H1 (cell line): ENCODE results near the gene STAT4. TPM values are rescaled to one million over a fixed set of nuclear protein-coding genes. Genes with fewer than 3 reads are reported as not detected.

Experiments
- CTCF ChIA-PET: fragments of 300-600 bp; sonication (Branson Sonifier 250); formaldehyde crosslinking; loops from one replicate; lab custom pipeline; 2021; ENCODE audit not compliant: partially characterized antibody; lab: Charles Lee
- POLR2A ChIA-PET: fragments of 300-600 bp; sonication (Branson Sonifier 250); formaldehyde crosslinking; loops from one replicate; lab custom pipeline; 2021; ENCODE audit warnings: inconsistent platforms; ENCODE audit not compliant: partially characterized antibody; lab: Charles Lee
- DNase-seq, 2 experiments: peaks; one replicate each; pipeline versions ENCODE4 v3.0.0 to v3.0.0-alpha.2; 2010 to 2022; ENCODE audit warnings: low spot score in 2 of 2, low read depth in 1 of 2, mixed read lengths in 1 of 2
- FAIRE-seq: peaks from 2 replicates; lab custom pipeline; 2011; peaks lifted over from hg19 to GRCh38; lab: Jason Lieb, UNC
- H2AFZ ChIP-seq: 2 replicates; pipeline ENCODE4 v1.8.1; 2012; ENCODE audit warnings: low read length, inconsistent platforms
- H2AK5ac ChIP-seq: 2 replicates; pipeline ENCODE4 v1.6.1; 2013; ENCODE audit warnings: low read depth, low read length
- H2BK120ac ChIP-seq: replicated peaks from 2 replicates; pipeline ENCODE3; 2013; ENCODE audit warnings: low read depth, low read length, inconsistent platforms
- H2BK12ac ChIP-seq: 2 replicates; pipeline ENCODE4 v1.6.1; 2013; ENCODE audit warnings: low read depth, low read length
- H2BK15ac ChIP-seq: 2 replicates; pipeline ENCODE4 v1.6.1; 2013; ENCODE audit warnings: low read length
- H2BK20ac ChIP-seq: 2 replicates; pipeline ENCODE4 v1.6.1; 2013; ENCODE audit warnings: low read length
- H2BK5ac ChIP-seq: 2 replicates; pipeline ENCODE4 v1.6.1; 2013; ENCODE audit warnings: low read depth, low read length
- H3K14ac ChIP-seq: 2 replicates; pipeline ENCODE4 v1.6.1; 2013; ENCODE audit warnings: inconsistent platforms; ENCODE audit not compliant: insufficient read length
- H3K18ac ChIP-seq: 2 replicates; pipeline ENCODE4 v1.6.1; 2013; ENCODE audit warnings: low read length; ENCODE audit errors: extremely low read depth
- H3K23ac ChIP-seq: 2 replicates; pipeline ENCODE4 v1.6.1; 2013; ENCODE audit warnings: inconsistent platforms; ENCODE audit not compliant: insufficient read length
- H3K23me2 ChIP-seq: 2 replicates; pipeline ENCODE4 v1.6.1; 2013; ENCODE audit warnings: low read depth, low read length
- H3K27ac ChIP-seq: 2 replicates; pipeline ENCODE4 v1.6.1; 2011; ENCODE audit warnings: low read depth, low read length, inconsistent platforms
- H3K27me3 ChIP-seq, 4 experiments: replicated peaks in 1 of 4; 1 replicate in 1 of 4; 2 replicates in 3 of 4; pipeline versions ENCODE4 v1.6.1 to v1.8.1; 2011 to 2013; ENCODE audit warnings: low read length in 3 of 4, mild to moderate bottlenecking in 3 of 4, inconsistent platforms in 2 of 4, mixed read lengths in 2 of 4, moderate library complexity in 1 of 4; ENCODE audit not compliant: control insufficient read depth in 3 of 4, insufficient read depth in 3 of 4; ENCODE audit errors: extremely low read depth in 1 of 4
- H3K36me3 ChIP-seq, 4 experiments: 2 replicates each; pipeline versions ENCODE4 v1.6.1 to v1.8.1; 2011 to 2013; ENCODE audit warnings: mild to moderate bottlenecking in 4 of 4, low read length in 3 of 4, moderate library complexity in 2 of 4, control low read depth in 1 of 4, inconsistent platforms in 1 of 4; ENCODE audit not compliant: insufficient read depth in 4 of 4, control insufficient read depth in 2 of 4
- H3K4ac ChIP-seq: replicated peaks from 2 replicates; pipeline ENCODE3; 2013; ENCODE audit warnings: low read length, low read depth, mixed read lengths, inconsistent platforms; ENCODE audit not compliant: insufficient read length
- H3K4me1 ChIP-seq, 4 experiments: replicated peaks in 1 of 4; 1 replicate in 1 of 4; 2 replicates in 3 of 4; pipeline versions ENCODE4 v1.6.1 to v1.8.1; 2011 to 2013; ENCODE audit warnings: low read length in 3 of 4, inconsistent platforms in 2 of 4, mixed read lengths in 1 of 4; ENCODE audit not compliant: insufficient read depth in 4 of 4, control insufficient read depth in 3 of 4
- H3K4me2 ChIP-seq, 2 experiments: 2 replicates each; pipeline versions ENCODE4 v1.6.1 to v1.8.1; 2011 to 2013; ENCODE audit warnings: low read depth in 2 of 2, low read length in 2 of 2, control low read depth in 1 of 2, inconsistent platforms in 1 of 2, mild to moderate bottlenecking in 1 of 2; ENCODE audit not compliant: insufficient read depth in 1 of 2
- H3K4me3 ChIP-seq, 4 experiments: fragments of 200-600, 300-600 bp in 1 of 4; sonication (generic), shearing (Covaris generic), sonication (Bioruptor Twin) in 1 of 4; 2 replicates each; pipeline versions ENCODE4 v1.5.1 to v1.8.1; 2011 to 2016; ENCODE audit warnings: low read length in 4 of 4, low read depth in 3 of 4, control low read depth in 2 of 4, inconsistent platforms in 2 of 4, mild to moderate bottlenecking in 2 of 4, mixed read lengths in 1 of 4, moderate library complexity in 1 of 4; ENCODE audit not compliant: insufficient read depth in 2 of 4; ENCODE audit errors: extremely low read depth in 1 of 4
- H3K56ac ChIP-seq: replicated peaks from 2 replicates; pipeline ENCODE3; 2013; ENCODE audit warnings: low read depth, mild to moderate bottlenecking, mixed read lengths, low read length, inconsistent platforms; ENCODE audit not compliant: insufficient read length
- H3K79me1 ChIP-seq: 2 replicates; pipeline ENCODE4 v1.6.1; 2013; ENCODE audit warnings: low read depth, low read length, control low read depth
- H3K79me2 ChIP-seq, 2 experiments: 2 replicates each; pipeline versions ENCODE4 v1.6.1 to v1.8.1; 2012 to 2013; ENCODE audit warnings: low read length in 2 of 2, mild to moderate bottlenecking in 2 of 2, inconsistent platforms in 1 of 2; ENCODE audit not compliant: insufficient read depth in 2 of 2, control insufficient read depth in 1 of 2
- H3K9ac ChIP-seq, 4 experiments: replicated peaks in 1 of 4; 1 replicate in 1 of 4; 2 replicates in 3 of 4; pipeline versions ENCODE4 v1.6.1 to v1.8.1; 2011 to 2013; ENCODE audit warnings: low read depth in 3 of 4, low read length in 3 of 4, control low read depth in 2 of 4, mild to moderate bottlenecking in 2 of 4, moderate library complexity in 2 of 4, inconsistent platforms in 1 of 4; ENCODE audit errors: extremely low read depth in 1 of 4
- H3K9me3 ChIP-seq, 2 experiments: 2 replicates each; pipeline versions ENCODE4 v1.6.1 to v1.8.1; 2012 to 2013; ENCODE audit warnings: mild to moderate bottlenecking in 2 of 2, moderate library complexity in 2 of 2, control low read depth in 1 of 2, inconsistent platforms in 1 of 2, low read depth in 1 of 2, low read length in 1 of 2, mixed read lengths in 1 of 2; ENCODE audit not compliant: insufficient read depth in 2 of 2
- H4K20me1 ChIP-seq, 2 experiments: replicated peaks in 1 of 2; 2 replicates each; pipeline versions ENCODE3 to v1.8.1; 2011 to 2013; ENCODE audit warnings: inconsistent platforms in 2 of 2, low read length in 2 of 2, mild to moderate bottlenecking in 1 of 2; ENCODE audit not compliant: insufficient read depth in 2 of 2, control insufficient read depth in 1 of 2
- H4K5ac ChIP-seq: 2 replicates; pipeline ENCODE4 v1.6.1; 2013; ENCODE audit warnings: low read length, low read depth, mixed read lengths, inconsistent platforms; ENCODE audit not compliant: insufficient read length
- H4K8ac ChIP-seq: 2 replicates; pipeline ENCODE4 v1.8.0; 2013; ENCODE audit warnings: mild to moderate bottlenecking, moderate library complexity, low read length, inconsistent platforms; ENCODE audit not compliant: insufficient read depth; ENCODE audit errors: extremely low read depth
- H4K91ac ChIP-seq: replicated peaks from 2 replicates; pipeline ENCODE3; 2013; ENCODE audit warnings: low read length, mixed read lengths, inconsistent platforms; ENCODE audit not compliant: insufficient read length
- CREB1 ChIP-seq: IDR thresholded peaks from 2 replicates; pipeline ENCODE4 v1.6.1; 2012; ENCODE audit warnings: inconsistent platforms
- E2F6 ChIP-seq: IDR thresholded peaks from 2 replicates; pipeline ENCODE4 v1.6.1; 2012; ENCODE audit warnings: inconsistent platforms
- EZH2 ChIP-seq: fragments of 200-600 bp; sonication (generic); IDR thresholded peaks from 2 replicates; pipeline ENCODE4 v1.7.1; 2012; ENCODE audit warnings: low read depth, mild to moderate bottlenecking, moderate library complexity, low read length, inconsistent platforms; ENCODE audit not compliant: severe bottlenecking
- FOSL1 ChIP-seq: IDR thresholded peaks from 2 replicates; pipeline ENCODE4 v1.6.1; 2011; ENCODE audit warnings: mild to moderate bottlenecking, low read depth, low read length, moderate library complexity; ENCODE audit not compliant: insufficient read depth
- HDAC2 ChIP-seq, 2 experiments: fragments of 300-600 bp in 1 of 2; sonication (generic) in 1 of 2; IDR thresholded peaks; 2 replicates each; pipeline ENCODE4 v1.6.1; 2011 to 2012; ENCODE audit warnings: low read depth in 2 of 2, low read length in 2 of 2, mild to moderate bottlenecking in 2 of 2, moderate library complexity in 2 of 2, borderline replicate concordance in 1 of 2, inconsistent platforms in 1 of 2
- HDAC6 ChIP-seq: IDR thresholded peaks from one replicate; pipeline ENCODE4 v1.7.1; 2012; ENCODE audit warnings: low read depth, mild to moderate bottlenecking, inconsistent platforms, low read length, moderate library complexity
- KDM5A ChIP-seq: fragments of 200-600 bp; IDR thresholded peaks from 2 replicates; pipeline ENCODE4 v1.7.1; 2012; ENCODE audit warnings: mild to moderate bottlenecking, low read length, inconsistent platforms, mixed read lengths
- RFX5 ChIP-seq: IDR thresholded peaks from 2 replicates; pipeline ENCODE4 v1.6.1; 2011; ENCODE audit warnings: low read depth, low read length, improper control_type of control experiment, borderline replicate concordance
- RNF2 ChIP-seq: fragments of 200-900, 300-1000 bp; sonication (generic); IDR thresholded peaks from 2 replicates; pipeline ENCODE4 v1.7.1; 2016; ENCODE audit warnings: borderline replicate concordance, low read depth, mild to moderate bottlenecking, antibody characterized with exemption, low read length; ENCODE audit not compliant: poor library complexity, severe bottlenecking; ENCODE audit errors: missing control alignments
- WGBS, 2 experiments: shearing (Covaris generic) in 1 of 2; methylation state at CpG; one replicate each; pipeline versions ENCODE4 v1.1.6 to v1.1.7; 2013 to 2015; ENCODE audit warnings: low lambda C conversion rate in 2 of 2, mixed read lengths in 2 of 2, inconsistent platforms in 1 of 2, low coverage in 1 of 2, missing lambda C conversion rate in 1 of 2; ENCODE audit not compliant: insufficient replicate concordance in 2 of 2, insufficient coverage in 1 of 2, insufficient read length in 1 of 2; ENCODE audit errors: extremely low coverage in 1 of 2, missing lambda C conversion rate in 1 of 2; 5-methylcytosine and 5-hydroxymethylcytosine counted together
- polyA plus RNA-seq, 7 experiments: library from polyadenylated mRNA; depleted of rRNA in 3 of 7; stranded (reverse) in 5 of 7; unstranded in 2 of 7; fragments of >200 nt in 5 of 7; fragments of 200-250 nt in 2 of 7; gene quantifications; 1 replicate in 5 of 7; 2 replicates in 1 of 7; 4 replicates in 1 of 7; pipeline versions ENCODE4 v1.2.1 to v1.2.3, GENCODE V29; 2011 to 2013; ENCODE audit warnings: missing spikeins in 2 of 7, mixed read lengths in 2 of 7
- total RNA-seq: library from RNA; stranded (reverse); fragmentation: NEBNext Ultra II Directional; extraction: Animal tissue kit (Norgen Biotek cat#: 25700); gene quantifications from 2 replicates; pipeline ENCODE4 v1.2.1, GENCODE V29; 2021
- TF ChIP-seq, protein P1 (sequence below), 3 experiments: IDR thresholded peaks; 1 replicate in 2 of 3; 2 replicates in 1 of 3; pipeline versions ENCODE4 v1.5.1 to v1.6.1; 2011; ENCODE audit warnings: low read length in 3 of 3, mild to moderate bottlenecking in 3 of 3, inconsistent platforms in 2 of 3, low read depth in 1 of 3, moderate library complexity in 1 of 3; ENCODE audit not compliant: insufficient read depth in 1 of 3; ENCODE audit errors: control extremely low read depth in 1 of 3

The STAT4 gene
- total and polyA plus RNA-seq, 2 of the 8 experiments (the other 6 are each of a cell fraction or from before 2014, with no cell fraction given): 0.36 to 0.63 TPM

DNA sequence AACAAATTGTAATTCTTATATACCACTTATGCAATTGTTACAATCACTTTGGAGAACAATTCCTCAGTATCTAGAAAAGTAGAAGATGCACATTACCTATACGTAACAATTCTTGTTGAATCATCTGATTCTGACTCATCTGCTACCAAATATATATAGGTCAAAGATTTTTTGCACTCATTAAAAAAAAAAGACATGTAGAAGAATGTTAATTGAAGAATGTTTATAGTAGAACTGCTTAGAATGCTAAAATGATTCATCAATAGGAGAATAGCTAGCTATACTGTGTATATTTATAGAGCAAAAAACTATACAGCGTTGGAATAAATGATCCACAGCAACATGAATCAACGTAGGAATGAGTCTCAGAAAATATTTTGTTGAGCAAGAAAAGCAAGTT, 107.4 kb downstream of the STAT4 start:
- H2AFZ ChIP-seq: no peak overlapping the region
- H3K4me3 ChIP-seq: no peak overlapping the region
- no peak overlapping the region for H3K23ac ChIP-seq
- CTCF ChIA-PET: no interaction called here
- no peak overlapping the region for H3K4me2 ChIP-seq
- no peak for FAIRE-seq
- no peak overlapping the region for H3K14ac ChIP-seq
- DNase-seq: no peak
- no peak overlapping the region for H2BK20ac ChIP-seq
- H3K23me2 ChIP-seq: no peaks in the 10 kb centered on the region
- H3K27ac ChIP-seq: no peak overlapping the region
- WGBS, 2 experiments: 95% methylated on average over 3 of the region's 3 CpGs; no CpG with 5 or more reads in 1 of the 2 experiments
- no peaks in the 10 kb centered on the region for H4K20me1 ChIP-seq
- no peaks in the 10 kb centered on the region for H3K36me3 ChIP-seq
- H2BK12ac ChIP-seq: no peak overlapping the region
- H4K8ac ChIP-seq: no peak overlapping the region
- H4K5ac ChIP-seq: no peak overlapping the region
- POLR2A ChIA-PET: no interaction called here
- H4K91ac ChIP-seq: no peak overlapping the region
- no peaks in the 10 kb centered on the region for H3K9me3 ChIP-seq
- no peaks in the 10 kb centered on the region for H3K27me3 ChIP-seq
- no peak overlapping the region for H2BK15ac ChIP-seq
- H3K18ac ChIP-seq: no peak overlapping the region
- no peak overlapping the region for H2BK120ac ChIP-seq
- no peak overlapping the region for H3K9ac ChIP-seq
- no peak overlapping the region for H2BK5ac ChIP-seq
- no peaks in the 10 kb centered on the region for H3K79me2 ChIP-seq
- no peak overlapping the region for H3K56ac ChIP-seq
- H2AK5ac ChIP-seq: no peak overlapping the region
- H3K79me1 ChIP-seq: no peaks in the 10 kb centered on the region
- no peaks in the 10 kb centered on the region for H3K4me1 ChIP-seq
- H3K4ac ChIP-seq: no peak overlapping the region
- TF ChIP-seq E2F6: no peak
- no peak for TF ChIP-seq EZH2
- no peak for TF ChIP-seq RFX5
- TF ChIP-seq HDAC2 (IDR thresholded peaks at IDR 0.05; ENCODE audit: borderline replicate concordance in 1 of 2, low read depth in 2 of 2, low read length in 2 of 2): no peak
- no peak for TF ChIP-seq HDAC6
- no peak for TF ChIP-seq CREB1
- TF ChIP-seq, protein P1, sequence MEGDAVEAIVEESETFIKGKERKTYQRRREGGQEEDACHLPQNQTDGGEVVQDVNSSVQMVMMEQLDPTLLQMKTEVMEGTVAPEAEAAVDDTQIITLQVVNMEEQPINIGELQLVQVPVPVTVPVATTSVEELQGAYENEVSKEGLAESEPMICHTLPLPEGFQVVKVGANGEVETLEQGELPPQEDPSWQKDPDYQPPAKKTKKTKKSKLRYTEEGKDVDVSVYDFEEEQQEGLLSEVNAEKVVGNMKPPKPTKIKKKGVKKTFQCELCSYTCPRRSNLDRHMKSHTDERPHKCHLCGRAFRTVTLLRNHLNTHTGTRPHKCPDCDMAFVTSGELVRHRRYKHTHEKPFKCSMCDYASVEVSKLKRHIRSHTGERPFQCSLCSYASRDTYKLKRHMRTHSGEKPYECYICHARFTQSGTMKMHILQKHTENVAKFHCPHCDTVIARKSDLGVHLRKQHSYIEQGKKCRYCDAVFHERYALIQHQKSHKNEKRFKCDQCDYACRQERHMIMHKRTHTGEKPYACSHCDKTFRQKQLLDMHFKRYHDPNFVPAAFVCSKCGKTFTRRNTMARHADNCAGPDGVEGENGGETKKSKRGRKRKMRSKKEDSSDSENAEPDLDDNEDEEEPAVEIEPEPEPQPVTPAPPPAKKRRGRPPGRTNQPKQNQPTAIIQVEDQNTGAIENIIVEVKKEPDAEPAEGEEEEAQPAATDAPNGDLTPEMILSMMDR (IDR thresholded peaks at IDR 0.05; ENCODE audit: control extremely low read depth in 1 of 3, insufficient read depth in 1 of 3, low read depth in 1 of 3, low read length in 3 of 3): no peak
- no peak for TF ChIP-seq FOSL1
- no peak for TF ChIP-seq KDM5A
- TF ChIP-seq RNF2: no peak
